ENCODE data around the gene BMP6.

DNA sequence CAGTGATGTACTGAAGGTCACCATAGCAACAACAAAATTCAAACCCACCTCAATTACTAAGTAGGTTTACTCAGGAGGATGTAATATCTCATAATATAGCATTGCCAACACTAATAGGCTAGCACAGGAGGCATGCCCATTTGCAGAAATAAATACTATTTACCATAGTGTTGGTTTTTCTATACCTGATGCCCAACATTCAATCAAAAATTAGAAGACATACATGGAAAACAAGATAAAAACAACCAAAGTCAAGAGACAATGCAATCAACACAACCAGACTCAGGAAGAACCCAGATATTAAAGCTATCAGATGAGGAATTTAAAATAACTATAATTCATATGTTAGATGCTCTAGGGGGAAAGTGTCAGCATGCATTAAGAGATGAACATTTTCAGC, 199.0 kb downstream of the BMP6 start:
- no peak for TF ChIP-seq POLR2A (IDR thresholded peaks at IDR 0.05; ENCODE audit: extremely low read depth, insufficient read length)
- TF ChIP-seq, protein P1, sequence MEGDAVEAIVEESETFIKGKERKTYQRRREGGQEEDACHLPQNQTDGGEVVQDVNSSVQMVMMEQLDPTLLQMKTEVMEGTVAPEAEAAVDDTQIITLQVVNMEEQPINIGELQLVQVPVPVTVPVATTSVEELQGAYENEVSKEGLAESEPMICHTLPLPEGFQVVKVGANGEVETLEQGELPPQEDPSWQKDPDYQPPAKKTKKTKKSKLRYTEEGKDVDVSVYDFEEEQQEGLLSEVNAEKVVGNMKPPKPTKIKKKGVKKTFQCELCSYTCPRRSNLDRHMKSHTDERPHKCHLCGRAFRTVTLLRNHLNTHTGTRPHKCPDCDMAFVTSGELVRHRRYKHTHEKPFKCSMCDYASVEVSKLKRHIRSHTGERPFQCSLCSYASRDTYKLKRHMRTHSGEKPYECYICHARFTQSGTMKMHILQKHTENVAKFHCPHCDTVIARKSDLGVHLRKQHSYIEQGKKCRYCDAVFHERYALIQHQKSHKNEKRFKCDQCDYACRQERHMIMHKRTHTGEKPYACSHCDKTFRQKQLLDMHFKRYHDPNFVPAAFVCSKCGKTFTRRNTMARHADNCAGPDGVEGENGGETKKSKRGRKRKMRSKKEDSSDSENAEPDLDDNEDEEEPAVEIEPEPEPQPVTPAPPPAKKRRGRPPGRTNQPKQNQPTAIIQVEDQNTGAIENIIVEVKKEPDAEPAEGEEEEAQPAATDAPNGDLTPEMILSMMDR (IDR thresholded peaks at IDR 0.05; ENCODE audit: low read depth, low read length) = no peak
